HG03520 (cell line): ENCODE results near the gene FBXL7.

ENCODE experiments used
- ATAC-seq: cut with Tn5 transposase; IDR thresholded peaks from one replicate; pipeline ENCODE4 v1.9.1; 2021; ENCODE audit warnings: mild to moderate bottlenecking, moderate library complexity; ENCODE audit not compliant: unreplicated experiment

Gene FBXL7

DNA sequence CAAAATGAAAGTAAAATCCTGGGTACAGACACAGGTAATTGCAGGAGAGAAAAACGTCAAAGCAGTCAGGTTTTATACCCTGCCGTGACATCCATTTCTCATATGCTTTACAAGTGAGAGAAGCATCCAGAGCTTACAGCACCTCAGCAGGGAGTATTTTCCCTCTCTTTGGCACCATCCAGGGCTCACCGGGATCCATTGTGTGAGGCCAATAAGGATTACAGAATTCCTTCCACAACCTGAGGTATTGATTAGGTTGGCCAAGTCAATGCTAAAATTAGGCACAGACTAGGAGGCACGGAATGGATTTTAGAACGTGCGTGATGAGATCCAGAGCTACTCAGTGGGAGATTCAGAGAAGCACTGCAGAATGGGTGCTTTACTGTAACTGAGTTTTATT is 296.6 kb downstream of the FBXL7 start:
- ATAC-seq: no peak

DNA sequence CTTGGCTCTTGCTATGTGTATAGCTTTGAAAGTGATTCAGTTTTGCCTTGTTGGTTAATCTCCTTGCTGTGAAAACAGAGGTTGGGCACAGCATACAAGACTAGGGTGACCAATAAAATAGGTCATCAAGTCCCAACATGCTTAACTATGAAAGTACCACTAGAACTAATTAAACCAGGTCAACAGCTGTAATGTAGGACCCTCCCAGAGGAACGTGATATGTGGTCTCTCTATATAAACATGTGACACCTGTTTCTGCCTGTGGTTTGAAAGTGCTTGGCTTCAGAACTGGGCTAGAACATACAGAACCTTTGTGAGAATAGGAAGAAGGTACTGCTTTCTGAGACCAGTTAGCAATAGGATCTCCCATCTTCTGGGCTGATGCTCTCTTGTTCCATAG is 297.1 kb downstream of the FBXL7 start:
- no peak for ATAC-seq

DNA sequence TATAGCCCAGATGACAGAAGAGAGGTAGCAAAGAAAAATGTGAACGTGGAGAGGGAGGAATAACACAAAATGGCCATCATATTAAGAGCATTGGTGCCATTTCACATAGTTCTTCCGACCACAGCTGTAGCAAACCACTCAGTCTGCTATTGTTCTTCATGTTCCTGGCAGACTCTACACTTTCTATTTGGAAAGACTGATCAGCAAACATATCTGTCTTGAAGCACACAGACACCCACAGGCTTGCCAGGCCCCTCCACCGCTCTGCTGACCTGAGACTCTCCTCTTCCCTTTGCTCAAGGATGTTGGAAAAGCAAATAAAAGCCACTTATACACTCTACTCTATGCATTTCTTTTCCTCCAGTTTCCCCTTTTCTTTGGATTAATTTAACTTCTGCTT is 298.0 kb downstream of the FBXL7 start:
- no peak for ATAC-seq

- ATAC-seq: no peak
Observed at GRCh38 chr5:15799014-15799413, 299.0 kb downstream of the FBXL7 start.

DNA sequence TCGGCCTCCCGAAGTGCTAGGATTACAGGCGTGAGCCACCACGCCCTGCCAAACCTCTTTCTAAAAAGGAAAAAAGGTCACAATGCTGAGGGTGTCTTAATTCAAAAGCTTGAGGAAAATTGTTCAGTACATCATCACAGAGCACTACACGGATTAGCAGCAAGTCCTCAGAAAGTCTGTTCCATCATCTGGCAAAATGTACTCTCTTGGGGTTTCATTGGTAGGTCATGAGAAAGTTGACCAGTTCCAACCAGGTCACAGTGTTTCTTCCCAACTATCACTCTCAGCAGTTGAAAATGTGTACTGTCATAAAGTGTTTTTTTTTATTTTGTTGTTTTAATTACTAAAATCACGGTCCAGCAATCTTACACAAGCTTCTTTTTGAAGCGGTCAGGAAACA is 299.6 kb downstream of the FBXL7 start:
- no peak for ATAC-seq

DNA sequence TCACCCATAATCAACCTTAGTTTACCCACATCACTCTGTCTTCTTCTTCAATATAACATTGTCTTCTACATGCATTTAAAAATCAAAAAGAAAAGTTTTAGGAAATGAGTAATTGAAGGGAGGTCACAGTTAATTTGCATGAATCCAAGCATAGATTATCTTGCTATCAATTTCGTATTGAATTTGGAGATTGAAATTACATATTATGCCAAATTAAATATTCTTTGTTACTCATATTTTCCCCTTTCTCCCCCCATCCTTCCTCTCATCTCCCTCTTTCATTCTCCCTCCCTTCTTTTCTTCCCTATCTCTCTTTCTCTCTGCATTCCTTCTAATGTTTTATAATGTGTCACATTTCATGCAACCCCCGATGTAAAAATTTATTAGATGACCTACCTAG is 303.3 kb downstream of the FBXL7 start:
- no peak for ATAC-seq

DNA sequence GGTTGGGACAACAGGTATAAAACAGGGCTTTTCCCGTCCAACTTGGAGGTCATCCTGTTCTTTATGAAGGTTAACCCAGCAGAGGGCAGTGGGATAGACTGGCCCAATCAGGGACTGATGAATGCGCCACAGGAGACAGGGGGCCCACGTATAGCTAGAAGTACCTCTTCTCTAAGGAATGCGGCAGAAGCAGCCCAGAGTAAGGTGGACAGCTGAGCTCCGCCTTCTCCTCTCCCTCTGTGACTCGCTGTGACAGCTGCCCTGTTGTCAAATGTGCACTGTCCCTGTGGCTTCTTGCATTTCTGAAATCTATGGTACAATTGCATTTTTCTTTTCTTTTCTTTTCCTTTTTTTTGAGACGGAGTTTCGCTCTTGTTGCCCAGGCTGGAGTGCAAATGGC is 306.6 kb downstream of the FBXL7 start:
- ATAC-seq: no peak

DNA sequence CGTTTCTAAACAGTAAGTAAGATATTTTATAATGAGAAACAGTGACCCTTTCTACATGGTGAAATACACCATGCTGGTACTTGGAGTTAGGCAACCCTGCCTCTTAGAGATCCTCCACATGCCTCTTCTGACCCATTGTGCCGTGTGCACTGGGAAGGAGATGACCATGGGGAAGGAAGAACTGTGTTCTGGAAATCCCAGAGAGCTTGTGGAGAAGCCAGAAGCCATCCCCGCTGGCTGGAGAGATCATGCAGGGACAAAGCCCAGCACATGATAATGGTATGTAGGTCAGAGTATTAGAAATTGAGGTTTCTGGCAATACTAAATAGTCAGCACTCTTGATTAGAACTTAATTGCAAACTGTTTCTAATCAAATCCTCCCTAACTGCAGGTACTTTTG is 307.3 kb downstream of the FBXL7 start:
- ATAC-seq: no peak

- no peak for ATAC-seq
Observed at GRCh38 chr5:15807871-15808270, 307.9 kb downstream of the FBXL7 start.

GRCh38 chr5:15808577-15808976 is 308.6 kb downstream of the FBXL7 start:
- ATAC-seq: no peak

DNA sequence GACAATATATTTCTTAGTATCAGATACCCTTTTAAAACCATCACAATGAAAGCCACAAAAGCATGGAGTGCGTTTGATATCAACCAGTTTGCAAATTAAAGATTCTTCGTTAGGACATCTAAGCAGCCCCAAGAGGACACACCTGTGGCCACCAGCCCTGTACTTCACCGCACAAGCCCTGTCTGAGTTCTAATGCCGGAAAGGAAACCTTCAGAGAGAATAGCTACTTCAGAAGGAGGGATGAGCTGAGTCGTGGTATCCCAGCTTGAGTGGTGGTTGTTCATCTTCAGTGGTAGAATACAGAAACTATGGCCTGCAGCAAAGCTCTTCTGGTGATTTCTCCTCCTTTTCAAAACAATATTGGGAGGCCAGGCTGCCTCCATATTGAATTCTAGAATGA is 319.6 kb downstream of the FBXL7 start:
- no peak for ATAC-seq

- no peak for ATAC-seq
Observed at GRCh38 chr5:15821506-15821905, 321.5 kb downstream of the FBXL7 start.

GRCh38 chr5:15823398-15823797 is 323.4 kb downstream of the FBXL7 start:
- no peak for ATAC-seq

DNA sequence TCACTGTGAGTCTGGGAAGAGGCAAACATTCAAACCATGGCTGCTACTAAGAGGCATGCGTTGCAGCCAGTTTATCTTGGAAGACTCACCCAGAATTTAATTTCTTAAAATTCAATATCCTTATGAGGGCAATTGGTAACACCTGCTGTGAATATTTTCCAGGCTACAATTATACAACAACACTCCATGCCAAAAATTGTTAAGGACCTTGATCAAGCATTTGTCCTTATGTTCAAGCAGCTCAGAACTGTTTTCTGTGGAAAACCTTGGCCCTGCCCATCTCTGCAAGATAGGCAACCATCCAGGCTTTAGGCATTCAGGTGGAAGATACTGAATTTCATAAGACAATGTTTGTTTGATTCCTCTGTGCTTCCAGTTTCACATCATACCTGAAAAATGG is 327.8 kb downstream of the FBXL7 start:
- no peak for ATAC-seq

DNA sequence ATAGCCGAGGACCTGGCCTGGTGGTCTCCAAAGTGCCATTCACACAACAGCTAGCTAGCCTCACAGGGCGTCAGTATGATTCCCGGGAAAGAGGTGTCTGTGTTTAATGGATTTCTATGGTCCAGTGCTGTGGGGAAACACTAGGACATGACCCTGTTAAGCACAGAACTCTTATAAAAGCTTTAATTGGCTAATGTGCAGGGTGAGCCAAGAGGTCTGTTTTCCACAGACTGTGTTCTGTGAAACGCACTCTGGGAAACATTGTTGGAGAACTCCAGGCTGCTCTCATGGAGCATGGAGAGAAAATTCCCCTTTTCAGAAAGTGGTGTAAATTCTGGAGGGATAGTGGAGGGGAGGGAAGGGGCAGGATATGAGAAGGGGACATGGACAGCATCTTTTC is 331.4 kb downstream of the FBXL7 start:
- no peak for ATAC-seq

GRCh38 chr5:15833365-15833764 is 333.4 kb downstream of the FBXL7 start:
- no peak for ATAC-seq

DNA sequence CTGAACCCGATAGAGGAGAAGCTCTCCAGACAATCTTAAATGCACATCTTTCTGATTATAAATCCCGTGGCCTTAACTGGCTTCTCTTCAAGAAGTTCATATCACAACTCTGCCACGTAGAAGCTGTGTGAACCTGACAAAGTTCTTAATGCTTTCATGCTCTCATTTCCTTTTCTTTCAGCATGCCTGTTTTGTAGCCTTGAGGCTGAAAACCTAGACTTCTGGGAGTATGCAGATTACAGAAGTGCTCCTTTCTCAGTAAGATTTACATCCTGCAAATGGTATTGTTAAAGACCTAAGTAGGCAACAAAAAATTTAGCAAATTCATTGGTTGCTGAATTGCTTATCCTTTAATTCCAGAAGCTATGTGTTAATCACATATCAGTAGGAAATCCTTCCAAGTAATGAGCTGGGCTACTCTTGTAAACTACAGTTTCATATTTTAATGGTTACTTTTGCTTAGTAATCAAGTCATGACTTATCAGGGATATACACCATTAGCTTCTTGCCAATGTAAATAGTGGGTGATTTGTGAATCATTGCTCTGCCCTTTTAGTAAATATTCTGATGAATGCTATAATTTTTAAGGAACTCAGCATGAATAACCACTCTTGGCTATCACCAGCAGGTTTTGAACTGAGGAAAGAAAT is 334.7 kb downstream of the FBXL7 start:
- no peak for ATAC-seq

DNA sequence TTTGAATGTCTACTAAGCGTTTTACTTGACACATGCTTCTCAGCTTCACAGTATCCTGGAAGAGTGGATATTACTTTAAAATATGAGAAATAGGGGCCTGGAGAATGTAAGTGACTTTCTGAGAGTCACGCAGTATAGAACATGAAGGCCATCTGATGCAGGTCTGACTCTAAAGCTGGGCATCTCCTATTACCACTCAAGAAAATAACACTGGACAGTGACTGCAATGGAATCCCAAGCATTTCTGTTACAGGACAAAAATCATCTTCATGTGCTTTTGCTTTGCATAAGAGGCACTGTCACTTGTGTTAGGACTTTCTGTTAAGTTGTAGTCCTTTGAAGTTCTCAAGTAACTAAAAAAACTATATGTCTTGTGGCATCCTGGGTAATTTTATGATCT is 335.5 kb downstream of the FBXL7 start:
- ATAC-seq: no peak

GRCh38 chr5:15837551-15838289 is 337.7 kb downstream of the FBXL7 start:
- ATAC-seq: no peak

DNA sequence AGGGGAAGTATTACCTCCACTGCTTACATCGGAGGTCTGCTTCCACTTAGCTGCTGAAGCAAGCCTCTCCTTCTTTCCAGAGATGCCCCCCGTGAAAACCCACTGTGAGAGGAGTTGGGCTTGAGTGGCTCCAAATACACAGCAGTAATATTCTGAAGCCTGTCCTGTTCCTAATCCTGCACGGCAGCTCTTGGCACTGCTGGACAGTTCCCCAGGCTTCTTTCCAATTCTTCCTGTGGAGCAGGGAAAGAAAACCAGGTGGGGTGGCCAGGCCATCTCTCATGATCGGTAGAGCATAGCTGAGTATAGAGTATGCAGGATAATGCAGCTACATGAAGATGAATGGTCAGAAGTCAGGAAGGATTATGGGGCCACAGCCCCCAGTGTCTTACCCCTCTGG is 344.3 kb downstream of the FBXL7 start:
- no peak for ATAC-seq

- ATAC-seq: no peak
Observed at GRCh38 chr5:15844871-15845270, 344.9 kb downstream of the FBXL7 start.

- ATAC-seq: no peak
Observed at GRCh38 chr5:15850536-15850935, 350.6 kb downstream of the FBXL7 start.

DNA sequence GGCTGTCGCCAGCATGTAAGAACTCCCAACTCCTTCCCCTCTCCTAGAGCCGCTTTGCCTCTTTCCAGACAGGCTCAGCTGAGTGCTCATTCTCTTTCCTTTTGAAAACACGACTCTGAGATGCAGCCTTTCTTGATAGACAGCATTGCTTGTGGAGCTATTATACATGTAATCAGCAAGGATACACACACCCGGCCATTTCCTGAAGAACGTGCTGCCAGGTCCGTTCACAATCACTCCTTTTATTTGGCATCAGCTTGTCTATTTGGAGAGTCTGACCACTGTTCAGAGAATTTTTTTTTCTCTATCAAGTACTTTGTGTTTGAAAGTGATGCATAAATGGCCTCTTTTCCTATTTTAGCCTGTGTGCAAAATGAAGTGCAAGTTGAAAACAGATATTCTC is 351.0 kb downstream of the FBXL7 start:
- ATAC-seq: no peak
